COLO829 (cell line): ENCODE measurements around the gene PDF.
"Not testable (repeated sequence)": the region's sequence is repeated elsewhere in the genome, so short reads cannot be mapped to it uniquely, and the experiment has no call there.

ENCODE experiments used
- DNase-seq: peaks from one replicate; pipeline ENCODE4 v3.0.0; 2012; ENCODE audit warnings: low spot score

Gene PDF

GRCh38 chr16:69316595-69317034 is 13.8 kb downstream of the PDF start:
- no peak for DNase-seq

- DNase-seq, result no peak
Measured at GRCh38 chr16:69315486-69316311, 14.7 kb downstream of the PDF start.

GRCh38 chr16:69314534-69314933 is 15.9 kb downstream of the PDF start:
- no peak for DNase-seq

- DNase-seq, result no peak
Measured at GRCh38 chr16:69313469-69313868, 16.9 kb downstream of the PDF start.

- DNase-seq, result no peak
Measured at GRCh38 chr16:69311533-69312387, 18.6 kb downstream of the PDF start.

GRCh38 chr16:69310653-69311532 is 19.5 kb downstream of the PDF start, which contains the start of gene VPS4A:
VPS4A (plus strand) TSS chr16:69311350; CDS start chr16:69311512, 162 bp downstream.
- DNase-seq, result peak; percentile 88

GRCh38 chr16:69309316-69309715 is 21.1 kb downstream of the PDF start:
- no peak for DNase-seq

GRCh38 chr16:69307856-69308255 is 22.5 kb downstream of the PDF start:
- DNase-seq, result no peak

- DNase-seq, result no peak
Measured at GRCh38 chr16:69307091-69307490, 23.3 kb downstream of the PDF start.

GRCh38 chr16:69306031-69306430 is 24.4 kb downstream of the PDF start:
- no peak for DNase-seq

- no peak for DNase-seq
Measured at GRCh38 chr16:69302301-69302700, 28.1 kb downstream of the PDF start.

- no peak for DNase-seq
Measured at GRCh38 chr16:69301861-69302260, 28.5 kb downstream of the PDF start.

GRCh38 chr16:69301187-69301586 is 29.2 kb downstream of the PDF start:
- no peak for DNase-seq

- no peak for DNase-seq
Measured at GRCh38 chr16:69298261-69298660, 32.1 kb downstream of the PDF start.

GRCh38 chr16:69296771-69297170 is 33.6 kb downstream of the PDF start:
- DNase-seq, result not testable (repeated sequence)

GRCh38 chr16:69294051-69294450 is 36.3 kb downstream of the PDF start:
- no peak for DNase-seq

- no peak for DNase-seq
Measured at GRCh38 chr16:69293401-69293800, 37.0 kb downstream of the PDF start.

- DNase-seq, result not testable (repeated sequence)
Measured at GRCh38 chr16:69291657-69292056, 38.7 kb downstream of the PDF start.

- DNase-seq, result peak; percentile 19
Measured at GRCh38 chr16:69286941-69287713, 43.3 kb downstream of the PDF start.

- DNase-seq, result no peak
Measured at GRCh38 chr16:69285240-69285639, 45.1 kb downstream of the PDF start.

- DNase-seq, result no peak
Measured at GRCh38 chr16:69283851-69284250, 46.5 kb downstream of the PDF start.
